GM12892 (cell line): ENCODE measurements around the gene ASPSCR1. TPM values are rescaled to one million over a fixed set of nuclear protein-coding genes. Genes with fewer than 3 reads are reported as not detected.

ENCODE experiments used
- DNase-seq: peaks from one replicate; pipeline ENCODE4 v3.0.0; 2011; ENCODE audit not compliant: insufficient read length
- FAIRE-seq: peaks from 2 replicates; lab custom pipeline; 2011; peaks lifted over from hg19 to GRCh38; lab: Jason Lieb, UNC
- POLR2A ChIP-seq: IDR thresholded peaks from 2 replicates; pipeline ENCODE4 v1.6.1; 2011; ENCODE audit warnings: low read depth, low read length, control low read depth
- POLR2AphosphoS5 ChIP-seq: IDR thresholded peaks from 2 replicates; pipeline ENCODE4 v1.6.1; 2011; ENCODE audit warnings: low read depth, low read length, control low read depth
- TAF1 ChIP-seq: IDR thresholded peaks from 2 replicates; pipeline ENCODE4 v1.6.1; 2011; ENCODE audit warnings: low read depth, mild to moderate bottlenecking, control low read depth, low read length, borderline replicate concordance
- polyA plus RNA-seq: library from polyadenylated mRNA; unstranded; fragments of >200 nt; gene quantifications from one replicate; pipeline ENCODE4 v1.2.1, GENCODE V29; 2012; ENCODE audit warnings: missing spikeins, inconsistent platforms; ENCODE audit not compliant: missing spikeins

Gene ASPSCR1
- polyA plus RNA-seq, result 12.7 TPM

- FAIRE-seq, result peak; percentile 90
- TF ChIP-seq POLR2AphosphoS5, result peak; percentile 77; the same call in 1 of the 2 replicates
- TF ChIP-seq POLR2A, result peak; percentile 84; the same call in 1 of the 2 replicates
- peak; percentile 87 for TF ChIP-seq TAF1
Observed at GRCh38 chr17:81977211-81977808, at the start of gene ASPSCR1. ASPSCR1 (plus strand) TSS chr17:81977629; CDS start chr17:81977647, 18 bp downstream.

GRCh38 chr17:81927653-81928543 lies 49.5 kb upstream of the ASPSCR1 start, which contains the start of gene MAFG:
MAFG (minus strand) TSS chr17:81927735; CDS start chr17:81923185, 4,550 bp downstream.
- FAIRE-seq, result peak; percentile 97
- peak; percentile 42; the same call in 1 of the 2 replicates for TF ChIP-seq POLR2A
- no peak for TF ChIP-seq TAF1
- no peak for TF ChIP-seq POLR2AphosphoS5
- peak; percentile 100 for DNase-seq

More at GRCh38 chr17:81977211-81977808, at the start of gene ASPSCR1:
- DNase-seq, result peak; percentile 83

- FAIRE-seq (peak; percentile 46), DNase-seq (no peak)
- no peak for TF ChIP-seq POLR2AphosphoS5
- no peak for TF ChIP-seq TAF1
- TF ChIP-seq POLR2A, result no peak
Observed at GRCh38 chr17:81928544-81929252, 48.7 kb upstream of the ASPSCR1 start.

- no peak for FAIRE-seq
- DNase-seq, result no peak
- TF ChIP-seq TAF1 (no peak), POLR2AphosphoS5 (no peak), POLR2A (no peak)
Observed at GRCh38 chr17:81929253-81930141, 47.9 kb upstream of the ASPSCR1 start.

- DNase-seq (no peak), FAIRE-seq (peak; percentile 60)
- TF ChIP-seq POLR2AphosphoS5, result no peak
- TF ChIP-seq POLR2A, result no peak
- TF ChIP-seq TAF1, result no peak
Observed at GRCh38 chr17:81930142-81931125, 47.0 kb upstream of the ASPSCR1 start.

- no peak for DNase-seq
- no peak for FAIRE-seq
- no peak for TF ChIP-seq TAF1
- TF ChIP-seq POLR2AphosphoS5, result no peak
- TF ChIP-seq POLR2A, result no peak
Observed at GRCh38 chr17:81931189-81931556, 46.3 kb upstream of the ASPSCR1 start.

- no peak for TF ChIP-seq TAF1
- no peak for TF ChIP-seq POLR2AphosphoS5
- TF ChIP-seq POLR2A, result no peak
- FAIRE-seq (no peak), DNase-seq (no peak)
Observed at GRCh38 chr17:81931557-81932332, 45.7 kb upstream of the ASPSCR1 start.

- FAIRE-seq (no peak), DNase-seq (no peak)
- TF ChIP-seq POLR2A, result no peak
- no peak for TF ChIP-seq TAF1
- TF ChIP-seq POLR2AphosphoS5, result no peak
Observed at GRCh38 chr17:81932333-81932983, 45.0 kb upstream of the ASPSCR1 start.

GRCh38 chr17:81933178-81933699 lies 44.2 kb upstream of the ASPSCR1 start:
- DNase-seq (no peak), FAIRE-seq (no peak)
- TF ChIP-seq POLR2A (no peak), POLR2AphosphoS5 (no peak), TAF1 (no peak)
